GM12874 (cell line): Measurements from ENCODE around the gene CYP21A2.

Source experiments
- TF ChIP-seq, protein P1 (sequence below): IDR thresholded peaks from 2 replicates; pipeline ENCODE4 v1.5.1; 2011; ENCODE audit warnings: low read depth, mild to moderate bottlenecking, control low read depth, low read length, moderate library complexity; ENCODE audit not compliant: insufficient read depth

Gene CYP21A2

DNA sequence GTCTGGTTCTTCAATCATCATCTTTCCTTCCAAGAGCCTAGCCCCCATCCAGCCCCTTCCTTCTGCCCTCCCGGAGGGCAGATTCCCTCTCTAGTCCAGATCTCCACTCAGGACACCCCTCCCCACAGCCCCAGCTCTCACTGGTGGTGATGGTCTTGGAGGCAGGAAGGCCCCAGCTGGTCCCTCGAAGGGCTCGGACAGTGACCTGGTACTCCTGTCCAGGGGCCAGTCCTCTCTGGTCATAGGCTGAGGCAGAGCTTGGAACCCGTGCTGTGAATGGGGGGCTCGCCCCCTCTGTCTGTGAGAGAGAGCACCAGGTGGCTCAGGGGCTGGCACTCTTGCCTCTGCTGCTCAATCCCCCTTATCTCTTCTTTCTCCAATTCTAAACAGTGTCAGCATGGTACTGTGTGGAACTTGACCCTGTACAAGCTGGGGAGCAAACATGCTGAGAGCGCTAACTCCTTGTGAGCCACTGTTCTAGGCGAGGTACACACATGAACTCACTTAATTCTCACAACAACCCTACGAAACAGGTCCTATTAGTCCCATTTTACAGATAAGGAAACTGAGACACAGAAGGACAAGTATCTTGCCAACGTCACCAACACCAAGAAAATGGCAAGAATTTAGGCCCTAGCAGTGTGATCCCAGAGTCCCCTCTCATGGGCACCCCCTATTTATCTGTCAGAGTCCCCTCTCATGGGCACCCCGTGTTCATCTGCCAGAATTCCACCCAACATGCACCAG is 51.0 kb downstream of the CYP21A2 start:
- TF ChIP-seq, protein P1, sequence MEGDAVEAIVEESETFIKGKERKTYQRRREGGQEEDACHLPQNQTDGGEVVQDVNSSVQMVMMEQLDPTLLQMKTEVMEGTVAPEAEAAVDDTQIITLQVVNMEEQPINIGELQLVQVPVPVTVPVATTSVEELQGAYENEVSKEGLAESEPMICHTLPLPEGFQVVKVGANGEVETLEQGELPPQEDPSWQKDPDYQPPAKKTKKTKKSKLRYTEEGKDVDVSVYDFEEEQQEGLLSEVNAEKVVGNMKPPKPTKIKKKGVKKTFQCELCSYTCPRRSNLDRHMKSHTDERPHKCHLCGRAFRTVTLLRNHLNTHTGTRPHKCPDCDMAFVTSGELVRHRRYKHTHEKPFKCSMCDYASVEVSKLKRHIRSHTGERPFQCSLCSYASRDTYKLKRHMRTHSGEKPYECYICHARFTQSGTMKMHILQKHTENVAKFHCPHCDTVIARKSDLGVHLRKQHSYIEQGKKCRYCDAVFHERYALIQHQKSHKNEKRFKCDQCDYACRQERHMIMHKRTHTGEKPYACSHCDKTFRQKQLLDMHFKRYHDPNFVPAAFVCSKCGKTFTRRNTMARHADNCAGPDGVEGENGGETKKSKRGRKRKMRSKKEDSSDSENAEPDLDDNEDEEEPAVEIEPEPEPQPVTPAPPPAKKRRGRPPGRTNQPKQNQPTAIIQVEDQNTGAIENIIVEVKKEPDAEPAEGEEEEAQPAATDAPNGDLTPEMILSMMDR = no peak
